Measurements from ENCODE around the gene CUEDC1.

DNA sequence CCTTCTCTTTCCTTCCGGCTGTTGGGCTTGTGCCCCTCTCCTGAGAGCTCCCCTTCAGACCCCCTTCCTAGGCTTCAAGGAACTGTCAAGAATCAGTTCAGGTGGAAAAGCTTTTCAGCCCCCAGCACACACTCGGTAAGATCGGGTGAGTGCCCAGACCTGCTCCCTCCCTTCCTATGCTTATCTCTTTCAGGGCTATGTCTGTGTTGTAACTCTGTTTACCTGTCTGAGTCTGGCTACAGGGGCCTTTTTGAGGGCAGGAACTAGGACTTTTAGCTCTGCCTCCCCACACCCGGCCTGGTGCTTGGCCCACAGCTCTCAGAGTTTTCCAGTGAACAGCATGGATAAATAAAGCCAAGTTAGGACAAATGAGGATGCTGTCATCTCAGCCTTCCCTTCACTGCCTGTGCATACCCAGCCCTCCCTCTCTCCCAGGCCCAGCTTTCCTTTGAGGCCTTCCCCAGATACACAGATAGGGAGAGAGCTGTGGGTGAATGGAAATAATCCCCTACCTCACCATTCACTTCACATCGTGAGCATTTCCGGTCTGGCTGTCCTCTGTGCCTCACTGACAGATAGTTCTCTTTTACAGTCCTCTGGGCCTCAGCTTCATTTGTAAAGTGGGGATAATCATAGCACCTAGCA lies 99.7 kb downstream of the CUEDC1 start:
- TF ChIP-seq POLR2A (IDR thresholded peaks at IDR 0.05; ENCODE audit: low read length): no peak
- TF ChIP-seq GATA1 (IDR thresholded peaks at IDR 0.05; ENCODE audit: low read depth, low read length): no peak
